ENCODE results near the gene LIPH. TPM values are rescaled to one million over a fixed set of nuclear protein-coding genes. Genes with fewer than 3 reads are reported as not detected.
A peak's percentile ranks its signal among the peaks of the same experiment; 100 is the strongest.

Gene LIPH
- total RNA-seq, 4 donors from 2014 or later = 0.06 to 0.34 TPM; not detected in 2

GRCh38 chr3:185555860-185556347 is 3.5 kb upstream of the LIPH start:
- H3K4me3 ChIP-seq = no peak overlapping the region
- DNase-seq (ENCODE audit: extremely low spot score) = no peak
- no peak for TF ChIP-seq CTCF (IDR thresholded peaks at IDR 0.05)
- TF ChIP-seq POLR2AphosphoS5 (IDR thresholded peaks at IDR 0.05) = no peak
- TF ChIP-seq EP300 (IDR thresholded peaks at IDR 0.05) = no peak
- H3K27me3 ChIP-seq = peaks cover 0 to 14% (median 0%) of the 10 kb centered on the region in 4 donors
- H3K4me1 ChIP-seq = peaks cover 0 to 7% (median 2%) of the 10 kb centered on the region in 4 donors
- no peak overlapping the region for H3K27ac ChIP-seq (replicated peaks in 1 of 4)
- WGBS = 74% methylated on average over 1 of the region's 1 CpG
- no peaks in the 10 kb centered on the region for H3K36me3 ChIP-seq
- no peaks in the 10 kb centered on the region for H3K9me3 ChIP-seq
- intact Hi-C loops (cut with DNase I) = loop anchor here (5.0 to 10.0 kb wide), 2 partner anchors 54 to 201 kb away; no protein-coding TSS in a partner anchor

GRCh38 chr3:185555101-185555501 is 2.7 kb upstream of the LIPH start:
- Histone ChIP-seq H3K27ac (replicated peaks in 1 of 4) (no peak overlapping the region), H3K27me3 (peaks cover 0 to 6% (median 0%) of the 10 kb centered on the region in 4 donors), H3K4me3 (no peak overlapping the region), H3K4me1 (peaks cover 0 to 7% (median 2%) of the 10 kb centered on the region in 4 donors), H3K36me3 (no peaks in the 10 kb centered on the region), H3K9me3 (no peaks in the 10 kb centered on the region)
- TF ChIP-seq EP300 (IDR thresholded peaks at IDR 0.05) = no peak
- no peak for TF ChIP-seq POLR2A (IDR thresholded peaks at IDR 0.05; ENCODE audit: low read depth)
- no peak for TF ChIP-seq POLR2AphosphoS5 (IDR thresholded peaks at IDR 0.05)
- TF ChIP-seq CTCF (IDR thresholded peaks at IDR 0.05) = no peak
- intact Hi-C loops (cut with DNase I) = loop anchor here (5.0 to 10.0 kb wide), 2 partner anchors 53 to 200 kb away; no protein-coding TSS in a partner anchor
- WGBS = 97% methylated on average over 4 of the region's 4 CpGs
- no peak for DNase-seq (ENCODE audit: extremely low spot score)

GRCh38 chr3:185549651-185550111 is 2.7 kb downstream of the LIPH start:
- H3K4me1 ChIP-seq = peaks cover 0 to 10% (median 7%) of the 10 kb centered on the region in 4 donors
- TF ChIP-seq POLR2A (IDR thresholded peaks at IDR 0.05; ENCODE audit: low read depth) = no peak
- TF ChIP-seq EP300 (IDR thresholded peaks at IDR 0.05) = no peak
- TF ChIP-seq POLR2AphosphoS5 (IDR thresholded peaks at IDR 0.05) = no peak
- TF ChIP-seq CTCF (IDR thresholded peaks at IDR 0.05) = no peak
- DNase-seq (ENCODE audit: extremely low spot score) = no peak

GRCh38 chr3:185549122-185549521 is 3.3 kb downstream of the LIPH start:
- TF ChIP-seq EP300 (IDR thresholded peaks at IDR 0.05) (no peak), POLR2AphosphoS5 (IDR thresholded peaks at IDR 0.05) (peak in 1 of 2 donors; percentile 38)
- H3K27me3 ChIP-seq = no peaks in the 10 kb centered on the region
- intact Hi-C loops (cut with DNase I) = no loop called here
- peaks cover 0 to 10% (median 7%) of the 10 kb centered on the region in 4 donors for H3K4me1 ChIP-seq
- no peak overlapping the region for H3K4me3 ChIP-seq
- no peak overlapping the region for H3K27ac ChIP-seq (replicated peaks in 1 of 4)
- WGBS = 33% methylated on average over 3 of the region's 3 CpGs
- DNase-seq (ENCODE audit: extremely low spot score) = no peak
- H3K9me3 ChIP-seq = no peaks in the 10 kb centered on the region
- no peaks in the 10 kb centered on the region for H3K36me3 ChIP-seq

More at GRCh38 chr3:185549651-185550111, 2.7 kb downstream of the LIPH start:
- intact Hi-C loops (cut with DNase I) = loop anchor here (10.0 kb wide), 1 partner anchor 195 kb away; no protein-coding TSS in a partner anchor
- Histone ChIP-seq H3K27ac (replicated peaks in 1 of 4) (no peak overlapping the region), H3K36me3 (no peaks in the 10 kb centered on the region), H3K4me3 (no peak overlapping the region), H3K9me3 (no peaks in the 10 kb centered on the region), H3K27me3 (no peaks in the 10 kb centered on the region)
- 74% methylated on average over 3 of the region's 3 CpGs for WGBS

GRCh38 chr3:185540695-185541094 is 11.7 kb downstream of the LIPH start:
- intact Hi-C loops (cut with DNase I) = no loop called here
- Histone ChIP-seq H3K27ac (replicated peaks in 1 of 4) (no peak overlapping the region), H3K36me3 (no peaks in the 10 kb centered on the region), H3K27me3 (peaks cover 0 to 7% (median 0%) of the 10 kb centered on the region in 4 donors), H3K4me1 (no peaks in the 10 kb centered on the region), H3K4me3 (no peak overlapping the region), H3K9me3 (no peaks in the 10 kb centered on the region)
- TF ChIP-seq EP300 (IDR thresholded peaks at IDR 0.05) = no peak
- TF ChIP-seq POLR2AphosphoS5 (IDR thresholded peaks at IDR 0.05) = no peak
- no peak for TF ChIP-seq CTCF (IDR thresholded peaks at IDR 0.05)
- TF ChIP-seq POLR2A (IDR thresholded peaks at IDR 0.05; ENCODE audit: low read depth) = no peak
- 81% methylated on average over 7 of the region's 7 CpGs for WGBS
- DNase-seq (ENCODE audit: extremely low spot score) = no peak

Measured in esophagus muscularis mucosa (tissue), 4 donors.